ENCODE measurements around the gene CNTNAP2. TPM values are rescaled to one million over a fixed set of nuclear protein-coding genes. Genes with fewer than 3 reads are reported as not detected.

CNTNAP2 gene
- total and polyA plus RNA-seq, 2 of the 8 experiments (the other 6 are each of a cell fraction or from before 2014, with no cell fraction given) = 27.9 to 71.0 TPM

DNA sequence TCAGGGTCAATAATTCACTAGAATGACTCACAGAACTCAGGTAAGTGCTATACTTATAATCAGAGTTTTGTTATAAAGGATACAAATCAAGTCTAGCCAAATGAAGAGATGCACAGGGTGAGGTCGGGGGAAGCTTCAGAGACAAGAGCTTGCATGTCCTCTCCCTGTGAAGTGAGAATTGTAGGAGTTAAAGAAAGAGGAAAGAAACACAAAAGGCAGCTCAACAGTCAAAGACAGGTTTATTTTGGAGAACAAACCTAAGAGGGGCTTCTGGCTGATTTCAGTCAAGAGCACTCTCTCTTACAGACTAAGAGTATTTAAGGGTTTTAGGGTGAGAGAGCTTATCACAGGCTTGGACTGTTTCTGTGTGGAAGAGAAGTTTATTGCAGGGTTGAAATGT is 1873.5 kb downstream of the CNTNAP2 start:
- 100% methylated on average over 1 of the region's 1 CpG; no CpG with 5 or more reads in 1 of the 2 experiments for WGBS, 2 experiments (ENCODE audit: extremely low coverage in 1 of 2, insufficient coverage in 1 of 2, insufficient read length in 1 of 2, insufficient replicate concordance in 2 of 2, low coverage in 1 of 2, low lambda C conversion rate in 2 of 2, missing lambda C conversion rate in 1 of 2)
- H2BK12ac ChIP-seq (ENCODE audit: low read depth, low read length) = no peak overlapping the region
- H3K4me3 ChIP-seq (ENCODE audit: extremely low read depth in 1 of 4, insufficient read depth in 2 of 4, low read depth in 3 of 4, low read length in 4 of 4) = no peak overlapping the region
- TF ChIP-seq EZH2 (IDR thresholded peaks at IDR 0.05; ENCODE audit: low read depth, low read length, severe bottlenecking) = no peak
- no peak for TF ChIP-seq SUZ12 (IDR thresholded peaks at IDR 0.05; ENCODE audit: low read length)
- no peak for TF ChIP-seq ATF2 (IDR thresholded peaks at IDR 0.05; ENCODE audit: low read length)
- TF ChIP-seq JUND (IDR thresholded peaks at IDR 0.05; ENCODE audit: low read length) = no peak
- TF ChIP-seq CBX5 (IDR thresholded peaks at IDR 0.05; ENCODE audit: low read depth, low read length) = no peak
- TF ChIP-seq POLR2AphosphoS5 (IDR thresholded peaks at IDR 0.05; ENCODE audit: low read depth, low read length) = no peak
- no peak for TF ChIP-seq CBX8 (IDR thresholded peaks at IDR 0.05; ENCODE audit: borderline replicate concordance, low read depth, low read length)
- no peak for TF ChIP-seq EP300 (IDR thresholded peaks at IDR 0.05; ENCODE audit: borderline replicate concordance in 1 of 2, low read depth in 2 of 2, low read length in 2 of 2)
- TF ChIP-seq POLR2A (IDR thresholded peaks at IDR 0.05; ENCODE audit: control extremely low read depth in 1 of 2, low read depth in 2 of 2, low read length in 2 of 2) = no peak
- TF ChIP-seq HDAC6 (IDR thresholded peaks at IDR 0.05; ENCODE audit: low read depth, low read length) = no peak
- no peak for TF ChIP-seq CHD2 (IDR thresholded peaks at IDR 0.05; ENCODE audit: low read length)
- no peak for TF ChIP-seq TAF7 (optimal IDR thresholded peaks at IDR 0.05; ENCODE audit: borderline replicate concordance, low read depth, low read length)
- no peak for TF ChIP-seq HDAC2 (IDR thresholded peaks at IDR 0.05; ENCODE audit: borderline replicate concordance in 1 of 2, low read depth in 2 of 2, low read length in 2 of 2)

More for the DNA sequence above, 1873.5 kb downstream of the CNTNAP2 start:
- Histone ChIP-seq H3K36me3 (ENCODE audit: control insufficient read depth in 2 of 4, insufficient read depth in 4 of 4, low read length in 3 of 4) (0 out of 8 replicates have a peak, but pooled peaks cover 0 to 2% (median 0%) of the 10 kb centered on the region in 4 experiments), H3K56ac (replicated peaks; ENCODE audit: insufficient read length, low read depth, low read length) (no peak overlapping the region), H4K20me1 (replicated peaks in 1 of 2; ENCODE audit: control insufficient read depth in 1 of 2, insufficient read depth in 2 of 2, low read length in 2 of 2) (no peaks in the 10 kb centered on the region), H3K79me2 (ENCODE audit: control insufficient read depth in 1 of 2, insufficient read depth in 2 of 2, low read length in 2 of 2) (no peaks in the 10 kb centered on the region), H3K9ac (replicated peaks in 1 of 4; ENCODE audit: extremely low read depth in 1 of 4, low read depth in 3 of 4, low read length in 3 of 4) (no peak overlapping the region), H2BK5ac (ENCODE audit: low read depth, low read length) (no peak overlapping the region), H3K23ac (ENCODE audit: insufficient read length) (no peak overlapping the region), H3K23me2 (ENCODE audit: low read depth, low read length) (no peaks in the 10 kb centered on the region; the same call in 1 of the 2 replicates), H4K8ac (ENCODE audit: extremely low read depth, insufficient read depth, low read length) (no peak overlapping the region), H2BK20ac (ENCODE audit: low read length) (no peak overlapping the region), H3K14ac (ENCODE audit: insufficient read length) (no peak overlapping the region), H3K18ac (ENCODE audit: extremely low read depth, low read length) (no peak overlapping the region), H2BK15ac (ENCODE audit: low read length) (no peak overlapping the region), H3K27ac (ENCODE audit: low read depth, low read length) (no peak overlapping the region), H3K4me1 (replicated peaks in 1 of 4; ENCODE audit: control insufficient read depth in 3 of 4, insufficient read depth in 4 of 4, low read length in 3 of 4) (no peaks in the 10 kb centered on the region), H2AFZ (ENCODE audit: low read length) (no peak overlapping the region), H3K4ac (replicated peaks; ENCODE audit: insufficient read length, low read depth, low read length) (no peak overlapping the region), H4K91ac (replicated peaks; ENCODE audit: insufficient read length, low read length) (no peak overlapping the region), H3K79me1 (ENCODE audit: low read depth, low read length) (no peaks in the 10 kb centered on the region), H3K4me2 (ENCODE audit: insufficient read depth in 1 of 2, low read depth in 2 of 2, low read length in 2 of 2) (no peak overlapping the region), H3K9me3 (ENCODE audit: insufficient read depth in 2 of 2, low read depth in 1 of 2, low read length in 1 of 2) (peaks cover 14 to 17% of the 10 kb centered on the region in 2 experiments; a peak in 2 of 4 replicates), H2BK120ac (replicated peaks; ENCODE audit: low read depth, low read length) (no peak overlapping the region), H4K5ac (ENCODE audit: insufficient read length, low read depth, low read length) (no peak overlapping the region), H3K27me3 (replicated peaks in 1 of 4; ENCODE audit: control insufficient read depth in 3 of 4, extremely low read depth in 1 of 4, insufficient read depth in 3 of 4, low read length in 3 of 4) (no peaks in the 10 kb centered on the region), H2AK5ac (ENCODE audit: low read depth, low read length) (no peak overlapping the region)
- ChIA-PET CTCF (ENCODE audit: partially characterized antibody) (interaction anchor here (1.4 kb wide), 1 partner anchor 25 kb away, joined by 3 read pairs; no protein-coding TSS in a partner anchor), POLR2A (ENCODE audit: partially characterized antibody) (no interaction called here)
- FAIRE-seq = no peak
- DNase-seq (ENCODE audit: low read depth in 1 of 2, low spot score in 2 of 2) = no peak
